Panc1 (cell line): ENCODE measurements around the gene RASAL1. TPM values are rescaled to one million over a fixed set of nuclear protein-coding genes. Genes with fewer than 3 reads are reported as not detected.

Source experiments
- ATAC-seq: fragments of 200-7000 bp; cut with Tn5 transposase; 2 replicates; pipeline ENCODE4 v1.9.1; 2020; ENCODE audit warnings: mild to moderate bottlenecking, moderate library complexity
- BruUV-seq: library from RNA; stranded (reverse); fragments of 400-500 nt; replicated peaks from 2 replicates; lab custom pipeline; 2021; lab: Mats Ljungman, UMichigan
- CTCF ChIA-PET: fragments of 300-600 bp; sonication (Branson Sonifier 250); formaldehyde crosslinking; loops from one replicate; lab custom pipeline; 2022; ENCODE audit warnings: antibody characterized with exemption; lab: Charles Lee
- POLR2A ChIA-PET: fragments of 300-600 bp; sonication (Branson Sonifier 250); formaldehyde crosslinking; loops from one replicate; lab custom pipeline; 2022; ENCODE audit warnings: antibody characterized with exemption; lab: Charles Lee
- DNase-seq: peaks from one replicate; pipeline ENCODE4 v3.0.0-alpha.2; 2010; ENCODE audit warnings: low read depth, low spot score
- H3K27ac ChIP-seq: 2 replicates; pipeline ENCODE4 v1.5.1; 2011; ENCODE audit warnings: mild to moderate bottlenecking, low read length, inconsistent platforms
- H3K27me3 ChIP-seq: fragments of 200-500 bp; sonication (Bioruptor generic); 2 replicates; pipeline ENCODE4 v1.6.0; 2014; ENCODE audit warnings: low read length, inconsistent platforms; ENCODE audit not compliant: control insufficient read depth, insufficient read depth
- H3K36me3 ChIP-seq: fragments of 200-500 bp; sonication (Bioruptor generic); 2 replicates; pipeline ENCODE4 v1.5.1; 2014; ENCODE audit warnings: inconsistent platforms, mild to moderate bottlenecking, low read length, moderate library complexity; ENCODE audit not compliant: control insufficient read depth, insufficient read depth
- H3K4me1 ChIP-seq: 2 replicates; pipeline ENCODE4 v1.5.1; 2011; ENCODE audit warnings: inconsistent platforms, mild to moderate bottlenecking, low read length, moderate library complexity; ENCODE audit not compliant: control insufficient read depth, insufficient read depth
- H3K4me3 ChIP-seq, 2 experiments: 2 replicates each; pipeline ENCODE4 v1.5.1; 2011 to 2012; ENCODE audit warnings: low read depth in 2 of 2, low read length in 2 of 2, mild to moderate bottlenecking in 2 of 2, inconsistent platforms in 1 of 2, moderate library complexity in 1 of 2
- H3K9me3 ChIP-seq: fragments of 200-500 bp; sonication (Bioruptor generic); 2 replicates; pipeline ENCODE4 v1.5.1; 2014; ENCODE audit warnings: low read depth, mild to moderate bottlenecking, inconsistent platforms, low read length, moderate library complexity; ENCODE audit not compliant: control insufficient read depth, insufficient read depth
- CTCF ChIP-seq: fragments of 450-650 bp; IDR thresholded peaks from 2 replicates; pipeline ENCODE4 v1.5.1; 2017; ENCODE audit warnings: mild to moderate bottlenecking
- POLR2AphosphoS5 ChIP-seq: IDR thresholded peaks from 2 replicates; pipeline ENCODE4 v1.6.1; 2012; ENCODE audit warnings: mild to moderate bottlenecking, low read depth, low read length, moderate library complexity
- REST ChIP-seq, 2 experiments: IDR thresholded peaks; 2 replicates each; pipeline ENCODE4 v1.6.1; 2011 to 2012; ENCODE audit warnings: low read depth in 2 of 2, control low read depth in 1 of 2, low read length in 1 of 2, mild to moderate bottlenecking in 1 of 2, moderate library complexity in 1 of 2; ENCODE audit not compliant: insufficient read depth in 1 of 2
- SIN3A ChIP-seq: IDR thresholded peaks from 2 replicates; pipeline ENCODE4 v1.6.1; 2012; ENCODE audit warnings: low read depth, mild to moderate bottlenecking, low read length, moderate library complexity, borderline replicate concordance; ENCODE audit not compliant: insufficient read depth
- TCF7L2 ChIP-seq: IDR thresholded peaks from 2 replicates; pipeline ENCODE4 v1.6.1; 2011; ENCODE audit warnings: mild to moderate bottlenecking, low read depth, low read length, inconsistent platforms
- in situ Hi-C: cut with HindIII; loops from 2 replicates; pipeline ENCODE4 v1.10.0; 2016; ENCODE audit warnings: low sequenced_read_pairs, low pct_unique_long_range_greater_than_20kb
- intact Hi-C: fragments of 100-400 bp; cut with micrococcal nuclease; formaldehyde crosslinking; loops from one replicate; pipeline ENCODE4 v1.10.0; 2022; ENCODE audit not compliant: unreplicated experiment
- total RNA-seq: library from RNA; stranded (reverse); gene quantifications from one replicate; pipeline ENCODE4 v1.2.1, GENCODE V29; 2021; ENCODE audit not compliant: unreplicated experiment

The RASAL1 gene
- total RNA-seq, 1 experiment from 2014 or later = 0.28 TPM

- in situ Hi-C loops (no loop called here), intact Hi-C loops (no loop called here)
- H3K27ac ChIP-seq = no peak overlapping the region
- no peaks in the 10 kb centered on the region for H3K9me3 ChIP-seq
- POLR2A ChIA-PET = no interaction called here
- peaks cover 15% of the 10 kb centered on the region for H3K36me3 ChIP-seq
- CTCF ChIA-PET = no interaction called here
- H3K4me1 ChIP-seq = peaks cover 10% of the 10 kb centered on the region
- ATAC-seq (no peak), DNase-seq (no peak)
- no TSS peak for BruUV-seq
- no peak overlapping the region for H3K4me3 ChIP-seq
- TF ChIP-seq TCF7L2 (no peak), CTCF (no peak), POLR2AphosphoS5 (no peak), SIN3A (no peak), REST (IDR thresholded peaks at IDR 0.05; ENCODE audit: insufficient read depth in 1 of 2, low read depth in 2 of 2, low read length in 1 of 2) (no peak)
- H3K27me3 ChIP-seq = no peaks in the 10 kb centered on the region
Measured at GRCh38 chr12:113181975-113182374, 46.4 kb upstream of the RASAL1 start.

- in situ Hi-C loops (no loop called here), intact Hi-C loops (no loop called here)
- Histone ChIP-seq H3K27ac (no peak overlapping the region), H3K9me3 (no peaks in the 10 kb centered on the region), H3K4me1 (no peaks in the 10 kb centered on the region), H3K27me3 (no peaks in the 10 kb centered on the region), H3K4me3 (no peak overlapping the region), H3K36me3 (peaks cover 13% of the 10 kb centered on the region)
- CTCF ChIA-PET = no interaction called here
- POLR2A ChIA-PET = no interaction called here
- no TSS peak for BruUV-seq
- ATAC-seq (no peak), DNase-seq (no peak)
- TF ChIP-seq TCF7L2 (no peak), SIN3A (no peak), CTCF (no peak), POLR2AphosphoS5 (no peak), REST (IDR thresholded peaks at IDR 0.05; ENCODE audit: insufficient read depth in 1 of 2, low read depth in 2 of 2, low read length in 1 of 2) (no peak)
Measured at GRCh38 chr12:113180333-113180732, 44.8 kb upstream of the RASAL1 start.
